Mesenchymal stem cell (in vitro differentiated cells and primary cell): Measurements from ENCODE around the gene REP15.
A peak's percentile ranks its signal among the peaks of the same experiment; 100 is the strongest.

Experiments used
- DNase-seq: peaks from one replicate; pipeline ENCODE4 v3.0.0-alpha.2; 2013
- H2AFZ ChIP-seq: one replicate; pipeline ENCODE4 v1.6.1; 2013; ENCODE audit warnings: low read depth, mild to moderate bottlenecking, control low read depth, inconsistent platforms, low read length, moderate library complexity
- H2AK5ac ChIP-seq: 2 replicates; pipeline ENCODE4 v1.6.1; 2013; ENCODE audit warnings: low read length, moderate library complexity, mild to moderate bottlenecking, inconsistent platforms; ENCODE audit not compliant: severe bottlenecking
- H2BK120ac ChIP-seq: one replicate; pipeline ENCODE4 v1.6.1; 2013; ENCODE audit warnings: low read depth, mild to moderate bottlenecking, inconsistent platforms, low read length, moderate library complexity
- H2BK12ac ChIP-seq, 2 experiments: one replicate each; pipeline ENCODE4 v1.6.1; 2013; ENCODE audit warnings: inconsistent platforms in 2 of 2, low read length in 2 of 2, mild to moderate bottlenecking in 2 of 2, moderate library complexity in 2 of 2, control low read depth in 1 of 2
- H2BK15ac ChIP-seq: one replicate; pipeline ENCODE4 v1.6.1; 2013; ENCODE audit warnings: mild to moderate bottlenecking, low read depth, inconsistent platforms; ENCODE audit not compliant: poor library complexity, severe bottlenecking
- H2BK5ac ChIP-seq: 2 replicates; pipeline ENCODE4 v1.6.1; 2013; ENCODE audit warnings: low read depth, mild to moderate bottlenecking, low read length, control low read depth, inconsistent platforms; ENCODE audit not compliant: poor library complexity, severe bottlenecking
- H3K14ac ChIP-seq, 2 experiments: one replicate each; pipeline ENCODE4 v1.6.1; 2013; ENCODE audit warnings: inconsistent platforms in 2 of 2, low read length in 2 of 2, control low read depth in 1 of 2, mild to moderate bottlenecking in 1 of 2, moderate library complexity in 1 of 2
- H3K18ac ChIP-seq, 2 experiments: one replicate each; pipeline ENCODE4 v1.6.1; 2013; ENCODE audit warnings: inconsistent platforms in 2 of 2, low read length in 2 of 2, control low read depth in 1 of 2, low read depth in 1 of 2, mild to moderate bottlenecking in 1 of 2
- H3K23ac ChIP-seq, 2 experiments: one replicate each; pipeline ENCODE4 v1.6.1; 2013; ENCODE audit warnings: inconsistent platforms in 2 of 2, low read length in 2 of 2, mild to moderate bottlenecking in 2 of 2, moderate library complexity in 2 of 2, control low read depth in 1 of 2
- H3K27ac ChIP-seq: 2 replicates; pipeline ENCODE4 v1.5.1; 2013; ENCODE audit warnings: mild to moderate bottlenecking, moderate library complexity, low read length, control low read depth, inconsistent platforms; ENCODE audit not compliant: poor library complexity, severe bottlenecking
- H3K27me3 ChIP-seq, 2 experiments: 2 replicates each; pipeline versions ENCODE4 v1.6.1 to v1.7.0; 2013; ENCODE audit warnings: low read length in 2 of 2, mild to moderate bottlenecking in 2 of 2, moderate library complexity in 2 of 2, control low read depth in 1 of 2, inconsistent platforms in 1 of 2; ENCODE audit not compliant: control insufficient read depth in 1 of 2, insufficient read depth in 1 of 2
- H3K36me3 ChIP-seq, 2 experiments: 2 replicates each; pipeline versions ENCODE4 v1.6.1 to v1.7.0; 2013; ENCODE audit warnings: low read length in 2 of 2, control low read depth in 1 of 2, inconsistent platforms in 1 of 2, low read depth in 1 of 2, mild to moderate bottlenecking in 1 of 2; ENCODE audit not compliant: insufficient read depth in 2 of 2, control insufficient read depth in 1 of 2
- H3K4ac ChIP-seq, 2 experiments: one replicate each; pipeline ENCODE4 v1.6.1; 2013; ENCODE audit warnings: inconsistent platforms in 2 of 2, low read length in 2 of 2, mild to moderate bottlenecking in 2 of 2, moderate library complexity in 2 of 2, control low read depth in 1 of 2, low read depth in 1 of 2
- H3K4me1 ChIP-seq: 2 replicates; pipeline ENCODE4 v1.6.1; 2013; ENCODE audit warnings: low read depth, low read length, control low read depth; ENCODE audit not compliant: control insufficient read depth, insufficient read depth
- H3K4me2 ChIP-seq: 2 replicates; pipeline ENCODE4 v1.6.1; 2013; ENCODE audit warnings: low read length, mild to moderate bottlenecking, inconsistent platforms; ENCODE audit not compliant: poor library complexity, severe bottlenecking
- H3K4me3 ChIP-seq, 2 experiments: 2 replicates each; pipeline versions ENCODE4 v1.5.1 to v1.7.0; 2013; ENCODE audit warnings: low read length in 2 of 2, mild to moderate bottlenecking in 2 of 2, control low read depth in 1 of 2, low read depth in 1 of 2; ENCODE audit not compliant: insufficient read depth in 1 of 2
- H3K79me1 ChIP-seq: replicated peaks from 2 replicates; pipeline ENCODE4 v1.6.1; 2013; ENCODE audit warnings: mild to moderate bottlenecking, control low read depth, low read length, inconsistent platforms; ENCODE audit not compliant: poor library complexity, severe bottlenecking
- H3K9ac ChIP-seq: 2 replicates; pipeline ENCODE4 v1.7.0; 2013; ENCODE audit warnings: mild to moderate bottlenecking, low read length, moderate library complexity
- H3K9me3 ChIP-seq: 2 replicates; pipeline ENCODE4 v1.7.0; 2013; ENCODE audit warnings: mild to moderate bottlenecking, low read length; ENCODE audit not compliant: control insufficient read depth
- H4K8ac ChIP-seq: one replicate; pipeline ENCODE4 v1.6.1; 2013; ENCODE audit warnings: inconsistent platforms, mild to moderate bottlenecking, low read length, moderate library complexity
- H4K91ac ChIP-seq: one replicate; pipeline ENCODE4 v1.6.1; 2013; ENCODE audit warnings: mild to moderate bottlenecking, low read length, inconsistent platforms
- WGBS: methylation state at CpG from one replicate; pipeline ENCODE4 v1.1.7; 2013; ENCODE audit warnings: mixed read lengths; 5-methylcytosine and 5-hydroxymethylcytosine counted together

Gene REP15

DNA sequence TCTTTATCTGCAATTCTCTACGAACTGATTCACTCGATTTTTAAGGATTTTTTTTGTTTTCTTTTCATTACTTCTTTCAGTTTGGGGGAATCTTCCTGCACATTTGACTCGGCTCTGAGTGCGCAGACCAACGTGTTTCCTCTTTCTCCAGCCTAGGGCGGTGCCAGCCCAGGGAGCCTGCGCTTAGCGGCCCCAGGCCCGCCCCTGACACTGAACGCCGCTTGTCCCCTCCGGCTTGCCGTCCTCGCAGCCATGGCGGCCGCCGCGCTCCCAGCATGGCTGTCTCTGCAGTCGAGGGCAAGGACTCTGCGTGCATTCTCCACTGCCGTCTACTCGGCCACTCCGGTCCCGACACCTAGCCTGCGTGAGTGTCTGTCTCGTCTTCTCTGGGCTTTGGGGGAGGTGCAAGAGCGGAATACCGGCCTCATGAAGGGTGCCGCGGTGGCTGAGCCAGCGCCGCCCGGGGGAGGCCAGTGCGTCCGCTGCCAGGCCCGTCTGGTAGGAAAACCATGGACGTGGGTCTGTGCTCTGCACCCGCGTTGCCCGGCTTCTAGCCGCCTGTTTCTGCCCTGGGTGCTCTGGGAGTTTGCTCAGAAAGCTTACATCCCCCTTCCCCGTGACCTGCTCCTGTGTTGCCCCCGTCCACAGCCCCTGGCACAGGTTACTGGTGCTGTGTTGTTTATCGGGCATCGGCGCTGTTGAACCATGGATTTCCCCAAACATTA is 14.5 kb downstream of the REP15 start, which contains the start of gene MRPS35:
Gene MRPS35, plus strand, starts transcription at position 241 of the 725 bp plus-strand sequence. Its CDS starts 12 bp downstream, at position 253.
- peak within 1 kb of the TSS; percentile 100 for H4K8ac ChIP-seq
- DNase-seq, result peak; percentile 94
- peak within 1 kb of the TSS; percentile 93 for H3K27ac ChIP-seq
- no peaks in the 10 kb centered on the region for H3K27me3 ChIP-seq
- H3K4ac ChIP-seq, result peak within 1 kb of the TSS; percentile 91 to 99
- H3K14ac ChIP-seq, result peak within 1 kb of the TSS; percentile 1 to 100
- peak within 1 kb of the TSS; percentile 45 for H2BK15ac ChIP-seq
- no peaks in the 10 kb centered on the region for H3K9me3 ChIP-seq
- peak within 1 kb of the TSS; percentile 89 for H3K4me2 ChIP-seq
- peak within 1 kb of the TSS; percentile 99 for H2AFZ ChIP-seq
- no peak within 1 kb of the TSS for H2BK120ac ChIP-seq
- under 1% methylated on average over 44 of the region's 46 CpGs for WGBS
- no peak within 1 kb of the TSS for H2AK5ac ChIP-seq
- peaks cover 11% of the 10 kb centered on the region for H3K79me1 ChIP-seq
- peak within 1 kb of the TSS; percentile 61 for H2BK5ac ChIP-seq
- peak within 1 kb of the TSS in 1 of 2 experiments; percentile 98 for H3K23ac ChIP-seq
- H3K36me3 ChIP-seq, result peaks cover 11 to 17% of the 10 kb centered on the region in 2 experiments
- peak within 1 kb of the TSS; percentile 97 for H3K9ac ChIP-seq
- H2BK12ac ChIP-seq, result peak within 1 kb of the TSS; percentile 37 to 90
- peaks cover 6% of the 10 kb centered on the region for H3K4me1 ChIP-seq
- peak within 1 kb of the TSS; percentile 98 for H4K91ac ChIP-seq
- peak within 1 kb of the TSS; percentile 99 for H3K4me3 ChIP-seq
- H3K18ac ChIP-seq, result peak within 1 kb of the TSS; percentile 98 to 99

DNA sequence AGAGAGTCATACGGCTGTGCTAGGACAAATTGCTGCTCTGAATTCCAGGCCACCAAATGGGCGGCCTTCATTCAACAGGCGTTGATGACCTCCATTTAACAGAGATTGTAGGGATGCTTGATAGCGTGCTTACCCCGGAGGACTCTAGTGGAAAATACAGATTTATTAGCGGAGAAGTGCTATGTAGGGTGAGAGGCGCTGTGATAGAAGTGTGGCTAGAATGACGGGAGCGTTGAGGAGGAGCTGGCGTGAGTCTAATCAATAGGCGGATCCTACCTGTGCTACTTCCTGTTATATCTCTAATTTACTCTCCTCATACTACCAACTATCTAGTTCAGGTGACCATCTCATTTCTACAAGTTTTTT is 15.1 kb downstream of the REP15 start:
- Histone ChIP-seq H4K8ac (peak overlapping the region; percentile 100), H3K14ac (no peak overlapping the region), H2BK5ac (no peak overlapping the region), H3K9ac (peak overlapping the region; percentile 97), H3K9me3 (no peaks in the 10 kb centered on the region), H4K91ac (no peak overlapping the region), H2BK120ac (no peak overlapping the region), H3K27ac (peak overlapping the region; percentile 88), H2AK5ac (no peak overlapping the region), H3K27me3 (no peaks in the 10 kb centered on the region), H2BK12ac (no peak overlapping the region), H3K18ac (peak overlapping the region; percentile 98 to 99), H3K4me2 (peak overlapping the region; percentile 89), H3K36me3 (peaks cover 11 to 23% of the 10 kb centered on the region in 2 experiments), H3K4me1 (peaks cover 6% of the 10 kb centered on the region), H3K4me3 (peak overlapping the region; percentile 99), H3K23ac (no peak overlapping the region), H2AFZ (peak overlapping the region; percentile 99), H2BK15ac (no peak overlapping the region), H3K79me1 (peaks cover 11% of the 10 kb centered on the region), H3K4ac (peak overlapping the region; percentile 40 to 99)
- no peak for DNase-seq
- WGBS, result 2% methylated on average over 9 of the region's 11 CpGs

DNA sequence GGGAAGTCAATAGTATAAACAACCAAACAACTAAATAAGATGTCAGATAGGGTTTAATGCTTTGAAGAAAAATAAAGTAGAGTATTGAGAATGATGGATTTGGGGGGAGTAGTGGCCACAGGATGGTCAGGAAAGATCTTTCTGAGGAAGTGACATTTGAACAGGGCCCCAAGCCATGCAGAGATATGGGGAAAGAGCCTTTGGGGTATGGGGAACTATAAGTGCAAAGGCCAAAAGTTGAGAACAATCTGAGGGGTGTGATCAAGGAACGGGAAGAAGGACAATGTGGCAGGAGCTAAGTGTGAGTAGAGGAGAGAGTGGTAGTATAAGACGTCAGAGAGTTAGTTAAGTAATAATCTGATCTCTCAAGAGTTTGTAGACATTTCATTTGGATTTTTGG is 15.7 kb downstream of the REP15 start:
- Histone ChIP-seq H3K14ac (no peak overlapping the region), H3K4me2 (peak overlapping the region; percentile 51), H3K4me1 (peaks cover 6% of the 10 kb centered on the region), H2BK12ac (no peak overlapping the region), H3K9ac (peak overlapping the region; percentile 97), H3K27ac (no peak overlapping the region), H3K36me3 (peaks cover 14 to 30% of the 10 kb centered on the region in 2 experiments), H2AK5ac (peak overlapping the region; percentile 60), H3K18ac (no peak overlapping the region), H3K79me1 (peaks cover 11% of the 10 kb centered on the region), H2BK5ac (no peak overlapping the region), H3K9me3 (no peaks in the 10 kb centered on the region), H3K4me3 (peak overlapping the region in 1 of 2 experiments; percentile 99), H2BK120ac (no peak overlapping the region), H3K4ac (no peak overlapping the region), H3K23ac (no peak overlapping the region), H4K91ac (no peak overlapping the region), H4K8ac (no peak overlapping the region), H3K27me3 (no peaks in the 10 kb centered on the region), H2AFZ (no peak overlapping the region), H2BK15ac (no peak overlapping the region)
- DNase-seq, result no peak
- WGBS, result 95% methylated on average over 2 of the region's 2 CpGs

DNA sequence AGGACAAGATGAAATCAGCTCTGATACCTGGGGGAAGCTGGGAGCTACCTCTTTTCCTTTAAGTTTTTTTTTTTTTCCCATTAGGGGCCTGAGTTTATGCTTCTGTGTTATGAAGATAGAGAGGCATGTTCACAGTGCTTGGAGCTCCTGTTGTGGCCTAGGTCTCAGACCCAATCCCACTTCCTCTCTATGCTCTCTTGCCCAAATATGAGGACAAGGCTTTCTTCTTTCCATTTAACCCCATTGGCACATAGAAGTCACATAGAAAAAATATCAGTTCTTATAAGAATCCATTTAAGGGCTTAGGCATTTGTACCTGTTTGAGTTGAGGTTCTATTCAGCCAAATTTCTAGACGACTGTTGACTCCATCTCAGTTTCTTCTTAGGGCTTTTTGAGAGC is 27.0 kb downstream of the REP15 start:
- Histone ChIP-seq H3K4me2 (no peak overlapping the region), H3K4ac (no peak overlapping the region), H3K14ac (no peak overlapping the region), H4K8ac (no peak overlapping the region), H4K91ac (no peak overlapping the region), H3K27ac (no peak overlapping the region), H3K23ac (no peak overlapping the region), H3K27me3 (no peaks in the 10 kb centered on the region), H2BK12ac (no peak overlapping the region), H3K4me1 (no peaks in the 10 kb centered on the region), H3K79me1 (peaks cover 9% of the 10 kb centered on the region), H2BK120ac (no peak overlapping the region), H2BK5ac (no peak overlapping the region), H3K18ac (no peak overlapping the region), H2AFZ (no peak overlapping the region), H2BK15ac (no peak overlapping the region), H3K36me3 (peaks cover 10 to 85% of the 10 kb centered on the region in 2 experiments), H3K4me3 (no peak overlapping the region), H3K9me3 (no peaks in the 10 kb centered on the region), H3K9ac (no peak overlapping the region), H2AK5ac (no peak overlapping the region)
- DNase-seq, result no peak
- no CpG with 5 or more reads among the region's 1 CpG for WGBS
